ENCODE measurements around the gene ITM2A.

The ITM2A gene

DNA sequence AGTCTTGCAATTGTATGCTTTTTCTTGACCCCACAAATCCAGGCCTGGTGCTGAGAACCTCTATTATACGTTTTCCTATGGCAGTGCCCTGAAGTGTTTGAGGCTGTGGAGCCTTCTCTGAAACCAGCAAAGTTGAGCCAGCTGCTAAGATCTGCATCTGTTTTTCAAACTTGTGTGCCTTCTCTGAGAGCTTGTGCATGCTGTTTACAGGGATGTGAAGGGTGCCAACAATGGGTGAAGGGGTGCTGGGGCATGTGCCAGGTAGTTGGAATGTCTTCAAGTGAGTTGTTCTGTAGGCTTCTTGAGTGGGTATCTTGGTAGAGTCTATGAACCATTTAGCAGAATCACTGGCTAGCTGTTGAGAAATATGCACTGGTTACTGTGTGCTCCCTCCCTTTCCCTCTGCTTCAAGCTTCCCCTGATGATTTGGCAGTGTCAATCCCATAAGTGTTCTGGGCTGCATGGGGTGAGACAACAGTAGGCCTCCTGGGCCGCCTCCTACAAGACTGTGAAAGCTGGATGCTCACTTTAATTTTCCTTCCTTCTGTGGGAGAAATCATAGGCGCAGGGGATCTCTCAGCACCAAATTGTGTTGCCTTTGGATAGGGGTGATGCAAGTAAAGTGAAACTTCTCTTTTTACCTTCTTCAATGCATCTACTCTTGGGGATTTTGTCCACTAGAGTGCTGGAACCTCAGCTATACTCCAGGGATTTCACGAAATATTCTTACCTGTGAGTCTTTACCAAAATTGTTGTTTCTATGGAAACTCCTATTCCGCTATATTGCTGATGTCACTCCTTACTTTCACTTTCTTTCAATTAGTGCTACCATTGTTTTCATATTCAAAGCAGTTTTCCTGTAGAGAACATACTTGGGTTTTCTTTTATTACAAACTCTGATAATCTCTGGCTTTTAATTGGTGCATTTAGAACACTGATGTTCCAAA is 30.0 kb downstream of the ITM2A start:
- H3K27ac ChIP-seq (ENCODE audit: low read depth, low read length, poor library complexity, severe bottlenecking) = no peak overlapping the region
- no peak overlapping the region for H2AFZ ChIP-seq (ENCODE audit: low read length)
- no peaks in the 10 kb centered on the region for H3K27me3 ChIP-seq (ENCODE audit: insufficient read depth, low read length)
- H3K4me1 ChIP-seq (ENCODE audit: insufficient read depth, low read length, severe bottlenecking) = peaks cover 9% of the 10 kb centered on the region
- H4K20me1 ChIP-seq (ENCODE audit: insufficient read depth, low read length) = no peaks in the 10 kb centered on the region
- H3K4me2 ChIP-seq (ENCODE audit: low read length) = peak overlapping the region; percentile 44; the same call in 1 of the 2 replicates
- H3K79me2 ChIP-seq (ENCODE audit: insufficient read depth, low read length) = no peaks in the 10 kb centered on the region
- H3K9me2 ChIP-seq (ENCODE audit: low read depth, low read length) = no peaks in the 10 kb centered on the region
- no peaks in the 10 kb centered on the region for H3K9me3 ChIP-seq (ENCODE audit: low read length)
- TF ChIP-seq CTCF (IDR thresholded peaks at IDR 0.05; ENCODE audit: low read length) (no peak), EZH2 (IDR thresholded peaks at IDR 0.05; ENCODE audit: borderline replicate concordance, low read length) (no peak)
- no peaks in the 10 kb centered on the region for H3F3A ChIP-seq (ENCODE audit: insufficient read depth, low read length)
- no peak overlapping the region for H3K9ac ChIP-seq (ENCODE audit: low read length)
- H3K36me3 ChIP-seq (ENCODE audit: insufficient read depth, low read length) = no peaks in the 10 kb centered on the region
- peak overlapping the region; percentile 36 for H3K4me3 ChIP-seq (ENCODE audit: low read depth, low read length, poor library complexity, severe bottlenecking)

GRCh38 chrX:79330022-79330421 is 37.1 kb downstream of the ITM2A start:
- H3K36me3 ChIP-seq (ENCODE audit: insufficient read depth, low read length) = no peaks in the 10 kb centered on the region
- no peak overlapping the region for H2AFZ ChIP-seq (ENCODE audit: low read length)
- no peaks in the 10 kb centered on the region for H3K9me3 ChIP-seq (ENCODE audit: low read length)
- no peaks in the 10 kb centered on the region for H3K9me2 ChIP-seq (ENCODE audit: low read depth, low read length)
- H3K4me3 ChIP-seq (ENCODE audit: low read depth, low read length, poor library complexity, severe bottlenecking) = no peak overlapping the region
- H3K4me2 ChIP-seq (ENCODE audit: low read length) = no peak overlapping the region
- TF ChIP-seq EZH2 (IDR thresholded peaks at IDR 0.05; ENCODE audit: borderline replicate concordance, low read length) (no peak), CTCF (IDR thresholded peaks at IDR 0.05; ENCODE audit: low read length) (no peak)
- no peaks in the 10 kb centered on the region for H3K79me2 ChIP-seq (ENCODE audit: insufficient read depth, low read length)
- no peaks in the 10 kb centered on the region for H4K20me1 ChIP-seq (ENCODE audit: insufficient read depth, low read length)
- H3K4me1 ChIP-seq (ENCODE audit: insufficient read depth, low read length, severe bottlenecking) = peaks cover 5% of the 10 kb centered on the region
- no peaks in the 10 kb centered on the region for H3K27me3 ChIP-seq (ENCODE audit: insufficient read depth, low read length)
- H3K9ac ChIP-seq (ENCODE audit: low read length) = no peak overlapping the region
- no peaks in the 10 kb centered on the region for H3F3A ChIP-seq (ENCODE audit: insufficient read depth, low read length)
- no peak overlapping the region for H3K27ac ChIP-seq (ENCODE audit: low read depth, low read length, poor library complexity, severe bottlenecking)

GRCh38 chrX:79325263-79325958 is 41.7 kb downstream of the ITM2A start:
- Histone ChIP-seq H3K4me2 (ENCODE audit: low read length) (no peak overlapping the region; the same call in 1 of the 2 replicates), H3K79me2 (ENCODE audit: insufficient read depth, low read length) (no peaks in the 10 kb centered on the region), H3F3A (ENCODE audit: insufficient read depth, low read length) (no peaks in the 10 kb centered on the region), H3K9me2 (ENCODE audit: low read depth, low read length) (no peaks in the 10 kb centered on the region), H4K20me1 (ENCODE audit: insufficient read depth, low read length) (no peaks in the 10 kb centered on the region), H3K9ac (ENCODE audit: low read length) (no peak overlapping the region), H3K9me3 (ENCODE audit: low read length) (no peaks in the 10 kb centered on the region), H3K36me3 (ENCODE audit: insufficient read depth, low read length) (no peaks in the 10 kb centered on the region), H3K4me3 (ENCODE audit: low read depth, low read length, poor library complexity, severe bottlenecking) (no peak overlapping the region), H3K4me1 (ENCODE audit: insufficient read depth, low read length, severe bottlenecking) (peaks cover 5% of the 10 kb centered on the region), H3K27ac (ENCODE audit: low read depth, low read length, poor library complexity, severe bottlenecking) (no peak overlapping the region), H3K27me3 (ENCODE audit: insufficient read depth, low read length) (no peaks in the 10 kb centered on the region), H2AFZ (ENCODE audit: low read length) (no peak overlapping the region)
- no peak for TF ChIP-seq CTCF (IDR thresholded peaks at IDR 0.05; ENCODE audit: low read length)
- TF ChIP-seq EZH2 (IDR thresholded peaks at IDR 0.05; ENCODE audit: borderline replicate concordance, low read length) = no peak

All from OCI-LY1 (cell line).